B cell (primary cell): Measurements from ENCODE around the gene DHX57.

Experiments used
- CTCF ChIP-seq: fragments of 200-600 bp; IDR thresholded peaks from one replicate; pipeline ENCODE4 v1.8.0; 2022; ENCODE audit warnings: antibody characterized with exemption, mild to moderate bottlenecking
- EZH2 ChIP-seq: IDR thresholded peaks from 2 replicates; pipeline ENCODE4 v1.6.1; 2012; ENCODE audit warnings: borderline replicate concordance, low read depth, mild to moderate bottlenecking, moderate library complexity, low read length; ENCODE audit not compliant: insufficient read depth, poor library complexity, severe bottlenecking

DNA sequence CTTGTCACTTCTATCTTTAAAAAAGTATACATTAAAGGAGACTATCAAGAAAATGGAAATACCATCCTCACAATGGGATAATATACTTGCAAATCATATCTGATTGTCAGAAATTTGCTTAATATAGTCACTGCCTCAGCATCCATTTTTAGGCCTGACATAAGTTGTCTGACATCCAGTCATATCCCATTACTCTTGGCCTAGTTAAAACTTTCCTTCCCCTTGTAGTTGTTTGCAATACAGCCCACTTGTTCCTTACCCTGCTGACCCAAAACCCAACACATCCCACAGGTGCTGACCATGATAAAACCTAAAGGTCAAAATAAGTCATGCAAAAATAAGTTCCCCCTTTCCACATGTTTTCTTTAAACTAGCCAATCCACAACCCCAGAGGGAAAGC is 10.3 kb upstream of the DHX57 start:
- TF ChIP-seq CTCF (no peak), EZH2 (no peak)
